Activated naive CD4-positive, alpha-beta T cell treated with anti-CD3 and anti-CD28 coated beads for 36 hours (primary cell): ENCODE data around the gene FLRT1. TPM values are rescaled to one million over a fixed set of nuclear protein-coding genes. Genes with fewer than 3 reads are reported as not detected.

ENCODE experiments used
- CTCF ChIA-PET: fragments of 350-600 bp; sonication (Branson Sonifier 250); formaldehyde crosslinking; loops from one replicate; lab custom pipeline; 2021; ENCODE audit warnings: antibody characterized with exemption; lab: Charles Lee
- DNase-seq: peaks from one replicate; pipeline ENCODE4 v3.0.0-alpha.2; 2020
- H3K27ac Mint-ChIP-seq: one replicate; pipeline ENCODE4 v1.8.0; 2021; ENCODE audit warnings: mild to moderate bottlenecking, mixed read lengths
- H3K27me3 Mint-ChIP-seq: one replicate; pipeline ENCODE4 v1.8.0; 2021; ENCODE audit warnings: low read depth, mixed read lengths
- H3K36me3 Mint-ChIP-seq: one replicate; pipeline ENCODE4 v1.8.0; 2021; ENCODE audit warnings: low read depth, mixed read lengths
- H3K4me1 Mint-ChIP-seq: one replicate; pipeline ENCODE4 v1.8.0; 2021; ENCODE audit warnings: low read depth, mixed read lengths
- H3K4me3 Mint-ChIP-seq: one replicate; pipeline ENCODE4 v1.8.0; 2021; ENCODE audit warnings: mild to moderate bottlenecking, moderate library complexity, mixed read lengths
- H3K9me3 Mint-ChIP-seq: one replicate; pipeline ENCODE4 v1.8.0; 2021; ENCODE audit warnings: mixed read lengths
- intact Hi-C: fragments of 100-400 bp; cut with micrococcal nuclease; formaldehyde crosslinking; loops from one replicate; pipeline ENCODE4 v1.15.1; 2023
- total RNA-seq, 2 experiments: library from RNA; stranded (reverse); gene quantifications; one replicate each; pipeline ENCODE4 v1.2.3, GENCODE V29; 2021

FLRT1 gene
- total RNA-seq, 2 experiments from 2014 or later = 0.17 to 0.29 TPM

- DNase-seq = no peak
- Mint-ChIP-seq H3K4me3 (no peak overlapping the region), H3K9me3 (no peaks in the 10 kb centered on the region), H3K4me1 (no peaks in the 10 kb centered on the region), H3K27ac (no peak overlapping the region), H3K27me3 (no peaks in the 10 kb centered on the region), H3K36me3 (no peaks in the 10 kb centered on the region)
- intact Hi-C loops = no loop called here
- CTCF ChIA-PET = no interaction called here
Observed at GRCh38 chr11:64081745-64082442, 46.2 kb downstream of the FLRT1 start.

- H3K27ac Mint-ChIP-seq = no peak overlapping the region
- intact Hi-C loops = no loop called here
- DNase-seq = no peak
- H3K36me3 Mint-ChIP-seq = no peaks in the 10 kb centered on the region
- H3K9me3 Mint-ChIP-seq = no peaks in the 10 kb centered on the region
- no peak overlapping the region for H3K4me3 Mint-ChIP-seq
- H3K4me1 Mint-ChIP-seq = no peaks in the 10 kb centered on the region
- H3K27me3 Mint-ChIP-seq = no peaks in the 10 kb centered on the region
- CTCF ChIA-PET = interaction anchor here (0.6 kb wide), 1 partner anchor 272 kb away, joined by 4 read pairs; no protein-coding TSS in a partner anchor
Observed at GRCh38 chr11:64083398-64084080, 47.8 kb downstream of the FLRT1 start.

- Mint-ChIP-seq H3K27me3 (no peaks in the 10 kb centered on the region), H3K9me3 (no peaks in the 10 kb centered on the region), H3K36me3 (no peaks in the 10 kb centered on the region), H3K27ac (no peak overlapping the region), H3K4me1 (no peaks in the 10 kb centered on the region), H3K4me3 (no peak overlapping the region)
- intact Hi-C loops = no loop called here
- DNase-seq = no peak
- CTCF ChIA-PET = interaction anchor here (0.6 kb wide), 1 partner anchor 271 kb away, joined by 4 read pairs; no protein-coding TSS in a partner anchor
Observed at GRCh38 chr11:64084146-64084950, 48.6 kb downstream of the FLRT1 start.

- Mint-ChIP-seq H3K36me3 (no peaks in the 10 kb centered on the region), H3K27me3 (no peaks in the 10 kb centered on the region), H3K9me3 (no peaks in the 10 kb centered on the region), H3K4me3 (no peak overlapping the region), H3K27ac (no peak overlapping the region), H3K4me1 (no peaks in the 10 kb centered on the region)
- intact Hi-C loops = no loop called here
- no peak for DNase-seq
- CTCF ChIA-PET = interaction anchor here (0.8 kb wide), 1 partner anchor 59 kb away, joined by 3 read pairs; no protein-coding TSS in a partner anchor
Observed at GRCh38 chr11:64084951-64085710, 49.4 kb downstream of the FLRT1 start.

Other genes starting within 250 kb of the FLRT1 start
- gene SPINDOC, start 222.5 kb upstream of the FLRT1 start, total RNA-seq = 10 to 100 TPM; 15.3 to 15.4 TPM
- 10 to 100 TPM; 15.8 to 17.6 TPM for gene MARK2, start 196.8 kb upstream of the FLRT1 start, total RNA-seq
- gene RCOR2, start 118.8 kb upstream of the FLRT1 start, total RNA-seq = under 1 TPM; 0.17 to 0.19 TPM
- 10 to 100 TPM; 10.3 to 13.2 TPM for gene NAA40, start 96.9 kb upstream of the FLRT1 start, total RNA-seq
- gene COX8A, start 61.3 kb upstream of the FLRT1 start, total RNA-seq = 100 to 1,000 TPM; 669 to 675 TPM
- gene OTUB1, start 49.5 kb upstream of the FLRT1 start, total RNA-seq = 10 to 100 TPM; 61.9 to 63.0 TPM
- gene MACROD1, start 130.2 kb downstream of the FLRT1 start, total RNA-seq = 10 to 100 TPM; 38.7 to 48.6 TPM
- 100 to 1,000 TPM; 264 to 272 TPM for gene STIP1, start 150.2 kb downstream of the FLRT1 start, total RNA-seq
- 100 to 1,000 TPM; 176 to 178 TPM for gene FERMT3, start 170.8 kb downstream of the FLRT1 start, total RNA-seq
- 10 to 100 TPM; 18.2 to 18.3 TPM for gene TRPT1, start 190.3 kb downstream of the FLRT1 start, total RNA-seq
- gene NUDT22, start 190.3 kb downstream of the FLRT1 start, total RNA-seq = 10 to 100 TPM; 51.4 to 51.9 TPM
- 10 to 100 TPM; 16.9 to 19.3 TPM for gene DNAJC4, start 194.6 kb downstream of the FLRT1 start, total RNA-seq
- 10 to 100 TPM; 64.2 to 74.5 TPM for gene VEGFB, start 198.7 kb downstream of the FLRT1 start, total RNA-seq
- gene FKBP2, start 205.2 kb downstream of the FLRT1 start, total RNA-seq = 10 to 100 TPM; 17.2 to 20.0 TPM
- gene PPP1R14B, start 211.0 kb downstream of the FLRT1 start, total RNA-seq = 100 to 1,000 TPM; 216 to 227 TPM
- gene PLCB3, start 215.6 kb downstream of the FLRT1 start, total RNA-seq = 1 to 10 TPM; 4.4 to 4.7 TPM
- gene BAD, start 248.7 kb downstream of the FLRT1 start, total RNA-seq = 10 to 100 TPM; 12.8 to 14.3 TPM
- gene GPR137, start 249.9 kb downstream of the FLRT1 start, total RNA-seq = 10 to 100 TPM; 26.2 to 30.5 TPM